ENCODE results near the gene SEMA4C. TPM values are rescaled to one million over a fixed set of nuclear protein-coding genes. Genes with fewer than 3 reads are reported as not detected.

SEMA4C gene, protein sequence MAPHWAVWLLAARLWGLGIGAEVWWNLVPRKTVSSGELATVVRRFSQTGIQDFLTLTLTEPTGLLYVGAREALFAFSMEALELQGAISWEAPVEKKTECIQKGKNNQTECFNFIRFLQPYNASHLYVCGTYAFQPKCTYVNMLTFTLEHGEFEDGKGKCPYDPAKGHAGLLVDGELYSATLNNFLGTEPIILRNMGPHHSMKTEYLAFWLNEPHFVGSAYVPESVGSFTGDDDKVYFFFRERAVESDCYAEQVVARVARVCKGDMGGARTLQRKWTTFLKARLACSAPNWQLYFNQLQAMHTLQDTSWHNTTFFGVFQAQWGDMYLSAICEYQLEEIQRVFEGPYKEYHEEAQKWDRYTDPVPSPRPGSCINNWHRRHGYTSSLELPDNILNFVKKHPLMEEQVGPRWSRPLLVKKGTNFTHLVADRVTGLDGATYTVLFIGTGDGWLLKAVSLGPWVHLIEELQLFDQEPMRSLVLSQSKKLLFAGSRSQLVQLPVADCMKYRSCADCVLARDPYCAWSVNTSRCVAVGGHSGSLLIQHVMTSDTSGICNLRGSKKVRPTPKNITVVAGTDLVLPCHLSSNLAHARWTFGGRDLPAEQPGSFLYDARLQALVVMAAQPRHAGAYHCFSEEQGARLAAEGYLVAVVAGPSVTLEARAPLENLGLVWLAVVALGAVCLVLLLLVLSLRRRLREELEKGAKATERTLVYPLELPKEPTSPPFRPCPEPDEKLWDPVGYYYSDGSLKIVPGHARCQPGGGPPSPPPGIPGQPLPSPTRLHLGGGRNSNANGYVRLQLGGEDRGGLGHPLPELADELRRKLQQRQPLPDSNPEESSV
- 31.2 and 34.1 TPM in 2 replicates for total RNA-seq

DNA sequence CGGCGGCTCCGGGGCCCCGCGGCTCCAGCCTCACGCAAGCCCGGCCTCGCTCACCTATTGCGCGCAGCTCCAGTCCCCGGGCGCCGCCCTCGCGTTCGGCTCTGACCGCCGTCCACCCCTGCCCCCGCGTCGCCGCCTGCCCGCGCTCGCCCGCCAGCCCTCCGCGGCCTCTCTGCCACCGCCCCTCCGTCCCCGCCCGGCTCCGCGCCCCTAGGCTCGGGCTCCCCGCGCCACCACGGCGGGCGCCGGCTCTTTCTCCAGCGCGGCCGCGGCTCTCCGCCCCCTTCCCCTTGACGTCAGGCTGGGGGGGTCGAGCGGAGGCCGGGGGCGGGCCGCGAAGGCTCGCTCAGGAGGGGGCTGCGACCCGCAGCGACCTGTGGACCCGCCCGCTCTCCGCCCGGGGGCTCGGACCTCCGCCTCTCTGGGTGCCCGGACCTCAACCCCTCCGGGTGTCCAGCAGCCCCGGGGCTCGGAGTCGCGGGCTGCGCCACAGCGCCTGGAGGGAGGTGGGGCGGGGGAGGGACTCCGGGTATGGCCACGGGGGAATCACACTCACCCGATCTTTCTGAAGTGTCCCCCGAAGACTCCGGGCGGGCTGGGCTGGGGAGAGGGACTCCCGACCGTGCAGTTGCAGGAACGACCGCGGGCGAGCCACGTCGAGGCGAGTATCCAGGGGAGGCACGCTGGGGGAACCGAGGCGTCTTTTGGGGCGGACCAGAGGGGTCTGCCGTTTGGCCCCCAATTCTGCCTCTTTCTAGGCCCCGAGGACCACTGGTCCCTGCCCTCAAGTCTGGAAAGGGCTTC lies at the start of gene SEMA4C:
Gene SEMA4C, minus strand, starts transcription at position 259 of the 804 bp plus-strand sequence. CDS start 2,194 bp downstream, outside the sequence.

DNA sequence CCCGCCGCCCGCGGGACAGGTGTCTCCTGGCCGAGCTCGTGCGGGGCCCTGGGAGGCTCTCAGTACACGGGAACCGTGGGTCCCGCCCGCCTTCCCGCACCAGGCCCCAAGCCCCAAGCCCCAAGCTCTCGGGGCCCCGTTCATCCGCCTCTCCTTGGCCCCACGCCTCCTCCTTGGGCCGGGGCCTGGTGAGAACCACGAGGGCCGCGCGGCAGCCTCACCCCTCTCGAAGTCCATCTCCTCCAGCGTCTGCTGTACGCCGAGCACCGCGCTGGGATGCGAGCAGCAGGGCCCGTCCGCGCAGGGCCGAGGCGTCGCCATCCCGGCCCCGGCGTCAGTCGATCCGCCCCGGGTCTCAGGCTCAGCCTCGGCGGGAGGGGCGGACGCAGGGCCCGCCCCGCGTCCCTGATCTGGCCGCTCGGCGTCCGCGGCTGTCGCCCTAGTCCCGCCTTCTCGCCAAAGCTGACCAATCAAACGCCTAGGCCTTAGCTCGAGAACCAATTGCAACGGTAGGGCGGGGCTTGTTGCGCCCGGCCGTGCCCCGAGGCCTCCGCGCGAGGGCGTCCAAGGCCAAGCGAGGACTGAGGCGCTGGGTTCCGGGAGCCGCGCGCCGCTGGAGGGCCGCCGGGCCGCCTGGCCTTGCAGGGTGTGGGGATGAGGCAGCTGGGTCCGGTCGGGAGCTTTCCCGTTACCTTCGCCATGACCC lies 12.1 kb downstream of the SEMA4C start, which contains the start of gene ANKRD39:
Gene ANKRD39, minus strand, starts transcription at position 350 of the 706 bp plus-strand sequence. Its CDS starts 29 bp downstream, at position 321.

GRCh38 chr2:96843538-96844268 lies 26.2 kb downstream of the SEMA4C start, which contains the start of gene ANKRD23:
Gene ANKRD23 (minus strand): TSS chr2:96844021. CDS start chr2:96843992, 29 bp downstream.

DNA sequence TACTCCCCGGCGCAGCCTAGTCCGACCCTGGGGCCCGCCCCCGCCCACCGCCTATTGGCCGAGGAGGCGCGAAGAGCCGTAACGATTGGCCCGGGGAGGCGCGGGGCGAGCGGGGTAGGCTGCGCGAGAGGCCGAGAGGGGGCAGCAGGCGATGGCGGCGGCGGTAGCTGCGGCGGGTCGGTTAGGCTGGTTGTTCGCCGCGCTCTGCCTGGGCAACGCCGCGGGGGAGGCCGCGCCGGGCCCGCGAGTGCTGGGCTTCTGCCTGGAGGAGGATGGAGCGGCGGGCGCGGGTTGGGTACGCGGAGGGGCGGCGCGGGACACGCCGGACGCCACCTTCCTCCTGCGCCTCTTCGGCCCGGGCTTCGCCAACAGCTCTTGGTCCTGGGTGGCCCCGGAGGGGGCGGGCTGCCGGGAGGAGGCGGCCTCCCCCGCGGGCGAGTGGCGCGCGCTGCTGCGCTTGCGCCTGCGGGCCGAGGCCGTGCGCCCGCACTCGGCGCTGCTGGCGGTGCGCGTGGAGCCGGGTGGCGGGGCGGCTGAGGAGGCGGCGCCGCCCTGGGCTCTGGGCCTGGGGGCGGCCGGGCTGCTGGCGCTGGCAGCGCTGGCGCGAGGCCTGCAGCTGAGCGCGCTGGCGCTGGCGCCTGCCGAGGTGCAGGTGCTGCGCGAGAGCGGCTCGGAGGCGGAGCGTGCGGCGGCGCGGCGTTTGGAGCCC lies 53.6 kb downstream of the SEMA4C start, which contains the start of gene CNNM3:
Gene CNNM3, plus strand, starts transcription at position 142 of the 709 bp plus-strand sequence. Its CDS starts 10 bp downstream, at position 152.

Other genes starting within 250 kb of the SEMA4C start
- 36.5 and 37.4 TPM in 2 replicates for gene KANSL3, start 231.8 kb downstream of the SEMA4C start, total RNA-seq
- 0.32 and 0.59 TPM in 2 replicates for gene FER1L5, start 227.3 kb downstream of the SEMA4C start, total RNA-seq
- 37.8 and 45.1 TPM in 2 replicates for gene LMAN2L, start 130.0 kb downstream of the SEMA4C start, total RNA-seq
- gene CNNM4, start 109.2 kb downstream of the SEMA4C start, total RNA-seq, result 3.3 and 4.7 TPM in 2 replicates
- gene CNNM3, start 53.8 kb downstream of the SEMA4C start, total RNA-seq, result 6.5 and 8.4 TPM in 2 replicates
- 1.2 and 1.7 TPM in 2 replicates for gene ANKRD23, start 26.1 kb downstream of the SEMA4C start, total RNA-seq
- gene ANKRD39, start 12.1 kb downstream of the SEMA4C start, total RNA-seq, result 4.2 and 6.8 TPM in 2 replicates
- not detected in 2 replicates for gene FAM178B, start 116.5 kb upstream of the SEMA4C start, total RNA-seq
- 6.0 and 9.8 TPM in 2 replicates for gene FAHD2B, start 224.8 kb upstream of the SEMA4C start, total RNA-seq
- gene ANKRD36, start 243.1 kb upstream of the SEMA4C start, total RNA-seq, result 22.6 and 48.8 TPM in 2 replicates

All from smooth muscle cell of the umbilical artery (primary cell).